ENCODE measurements around the gene CSRNP3.

DNA sequence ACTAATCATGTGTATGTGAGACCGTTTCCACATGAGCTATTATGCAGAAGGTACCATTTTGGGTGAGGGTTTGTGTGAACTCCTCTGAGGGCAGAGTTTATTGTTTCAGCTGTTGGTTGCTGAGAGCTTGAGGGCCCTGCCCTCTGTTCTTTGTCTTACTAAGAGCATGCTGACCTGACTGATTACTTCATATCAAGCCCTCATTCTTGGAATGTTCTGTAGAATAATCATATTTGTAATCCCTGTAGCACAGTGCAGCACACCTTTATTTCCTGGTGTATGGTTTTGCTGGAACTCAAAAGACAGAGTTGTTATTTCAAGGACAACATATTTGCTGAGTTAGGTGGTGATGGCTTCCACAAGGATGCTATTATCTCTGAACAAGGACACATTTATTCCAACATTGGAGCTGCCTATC lies 206.1 kb downstream of the CSRNP3 start:
- TF ChIP-seq, protein P1, sequence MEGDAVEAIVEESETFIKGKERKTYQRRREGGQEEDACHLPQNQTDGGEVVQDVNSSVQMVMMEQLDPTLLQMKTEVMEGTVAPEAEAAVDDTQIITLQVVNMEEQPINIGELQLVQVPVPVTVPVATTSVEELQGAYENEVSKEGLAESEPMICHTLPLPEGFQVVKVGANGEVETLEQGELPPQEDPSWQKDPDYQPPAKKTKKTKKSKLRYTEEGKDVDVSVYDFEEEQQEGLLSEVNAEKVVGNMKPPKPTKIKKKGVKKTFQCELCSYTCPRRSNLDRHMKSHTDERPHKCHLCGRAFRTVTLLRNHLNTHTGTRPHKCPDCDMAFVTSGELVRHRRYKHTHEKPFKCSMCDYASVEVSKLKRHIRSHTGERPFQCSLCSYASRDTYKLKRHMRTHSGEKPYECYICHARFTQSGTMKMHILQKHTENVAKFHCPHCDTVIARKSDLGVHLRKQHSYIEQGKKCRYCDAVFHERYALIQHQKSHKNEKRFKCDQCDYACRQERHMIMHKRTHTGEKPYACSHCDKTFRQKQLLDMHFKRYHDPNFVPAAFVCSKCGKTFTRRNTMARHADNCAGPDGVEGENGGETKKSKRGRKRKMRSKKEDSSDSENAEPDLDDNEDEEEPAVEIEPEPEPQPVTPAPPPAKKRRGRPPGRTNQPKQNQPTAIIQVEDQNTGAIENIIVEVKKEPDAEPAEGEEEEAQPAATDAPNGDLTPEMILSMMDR (IDR thresholded peaks at IDR 0.05 in 2 of 3, conservative IDR thresholded peaks at IDR 0.05 in 1 of 3; ENCODE audit: borderline replicate concordance in 1 of 3, insufficient read depth in 1 of 3, low read depth in 2 of 3, low read length in 2 of 3), result no peak
- TF ChIP-seq, protein P2, sequence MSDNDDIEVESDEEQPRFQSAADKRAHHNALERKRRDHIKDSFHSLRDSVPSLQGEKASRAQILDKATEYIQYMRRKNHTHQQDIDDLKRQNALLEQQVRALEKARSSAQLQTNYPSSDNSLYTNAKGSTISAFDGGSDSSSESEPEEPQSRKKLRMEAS (IDR thresholded peaks at IDR 0.05), result no peak
- TF ChIP-seq, protein P3, sequence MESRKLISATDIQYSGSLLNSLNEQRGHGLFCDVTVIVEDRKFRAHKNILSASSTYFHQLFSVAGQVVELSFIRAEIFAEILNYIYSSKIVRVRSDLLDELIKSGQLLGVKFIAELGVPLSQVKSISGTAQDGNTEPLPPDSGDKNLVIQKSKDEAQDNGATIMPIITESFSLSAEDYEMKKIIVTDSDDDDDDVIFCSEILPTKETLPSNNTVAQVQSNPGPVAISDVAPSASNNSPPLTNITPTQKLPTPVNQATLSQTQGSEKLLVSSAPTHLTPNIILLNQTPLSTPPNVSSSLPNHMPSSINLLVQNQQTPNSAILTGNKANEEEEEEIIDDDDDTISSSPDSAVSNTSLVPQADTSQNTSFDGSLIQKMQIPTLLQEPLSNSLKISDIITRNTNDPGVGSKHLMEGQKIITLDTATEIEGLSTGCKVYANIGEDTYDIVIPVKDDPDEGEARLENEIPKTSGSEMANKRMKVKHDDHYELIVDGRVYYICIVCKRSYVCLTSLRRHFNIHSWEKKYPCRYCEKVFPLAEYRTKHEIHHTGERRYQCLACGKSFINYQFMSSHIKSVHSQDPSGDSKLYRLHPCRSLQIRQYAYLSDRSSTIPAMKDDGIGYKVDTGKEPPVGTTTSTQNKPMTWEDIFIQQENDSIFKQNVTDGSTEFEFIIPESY (IDR thresholded peaks at IDR 0.05; ENCODE audit: extremely low read depth, insufficient replicate concordance, low read length), result no peak
- TF ChIP-seq EZH2 (IDR thresholded peaks at IDR 0.05) (no peak), TCF7L2 (IDR thresholded peaks at IDR 0.05; ENCODE audit: borderline replicate concordance, extremely low read depth, insufficient read depth, insufficient read length) (no peak), POLR2AphosphoS5 (IDR thresholded peaks at IDR 0.05; ENCODE audit: low read depth, low read length) (no peak), SIN3A (IDR thresholded peaks at IDR 0.05; ENCODE audit: low read depth) (no peak), RAD21 (IDR thresholded peaks at IDR 0.05; ENCODE audit: low read depth) (no peak)
